SK-N-SH (cell line): ENCODE results near the gene PKNOX2.

Source experiments
- CTCF ChIP-seq: fragments of 200-600 bp; sonication (generic); IDR thresholded peaks from 2 replicates; pipeline ENCODE4 v1.6.1; 2017; ENCODE audit warnings: antibody characterized with exemption, mild to moderate bottlenecking, moderate library complexity
- GABPA ChIP-seq: IDR thresholded peaks from 2 replicates; pipeline ENCODE4 v1.4.0; 2012; ENCODE audit warnings: low read depth, mild to moderate bottlenecking
- MXI1 ChIP-seq: IDR thresholded peaks from 2 replicates; pipeline ENCODE4 v1.6.1; 2012; ENCODE audit warnings: mild to moderate bottlenecking, low read depth, low read length, improper control_type of control experiment

DNA sequence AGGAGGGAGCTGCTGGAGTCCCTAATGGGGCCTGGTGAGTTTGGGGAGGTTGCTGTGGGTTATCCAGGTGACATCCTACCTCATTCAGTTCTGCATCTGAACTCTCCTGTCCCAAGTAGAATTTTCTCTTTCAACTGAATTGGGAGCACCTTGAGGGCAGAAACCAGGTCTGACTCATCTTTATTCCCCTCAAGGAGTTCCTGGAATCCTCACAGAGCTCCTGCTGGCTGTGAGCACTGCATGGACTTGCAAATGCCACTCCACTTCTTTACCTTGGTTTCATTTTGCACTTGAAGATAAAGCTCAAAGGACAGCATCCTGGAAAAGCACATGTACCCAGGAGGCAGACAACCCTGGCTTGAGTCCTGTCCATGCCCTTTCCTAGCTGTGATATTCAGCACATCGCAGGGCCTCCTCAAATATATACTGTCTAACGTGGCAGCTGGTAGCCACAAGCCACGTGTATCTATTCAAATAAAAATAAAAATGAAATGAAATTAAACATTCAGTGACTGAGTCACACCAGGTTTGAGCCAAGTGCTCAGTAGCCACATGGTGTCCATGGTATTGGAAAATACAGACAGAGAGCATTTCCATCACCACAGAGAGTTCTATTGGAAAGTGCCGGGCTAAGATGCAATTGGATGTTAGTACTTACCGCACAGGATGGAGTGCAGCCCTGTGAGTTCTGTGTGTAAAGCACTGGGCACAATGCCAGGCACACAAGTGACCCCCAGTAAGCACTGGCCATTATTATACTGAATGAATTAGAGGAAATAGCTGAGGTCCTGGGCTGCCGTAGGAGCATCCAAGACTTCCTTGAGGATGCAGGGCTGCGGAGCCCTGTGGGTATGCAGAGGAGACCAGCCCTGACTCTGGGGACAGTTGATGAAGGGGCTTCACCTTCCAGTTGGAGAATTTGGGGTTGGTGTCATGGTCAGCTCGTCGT lies 149.0 kb downstream of the PKNOX2 start:
- TF ChIP-seq MXI1 (no peak), CTCF (no peak), GABPA (no peak)
